Activated CD8-positive, alpha-beta memory T cell treated with anti-CD3 and anti-CD28 coated beads, Interleukin-2, amount 50 U/mL, for 24 hours (primary cell): Measurements from ENCODE around the gene SPAG7.
A peak's percentile ranks its signal among the peaks of the same experiment; 100 is the strongest.

ENCODE experiments used
- DNase-seq: peaks from one replicate; pipeline ENCODE4 v3.0.0-alpha.2; 2020; ENCODE audit errors: extremely low read depth

SPAG7 gene

GRCh38 chr17:4967539-4968485, at the start of gene SPAG7:
TSS of gene SPAG7 (minus strand) at chr17:4967817. CDS start at chr17:4967804, 13 bp downstream.
- peak; percentile 80 for DNase-seq

- no peak for DNase-seq
Measured at GRCh38 chr17:5014357-5014756, 46.7 kb upstream of the SPAG7 start.

GRCh38 chr17:5011928-5012327, 44.3 kb upstream of the SPAG7 start:
- DNase-seq, result no peak

- DNase-seq, result no peak
Measured at GRCh38 chr17:5003214-5003867, 35.7 kb upstream of the SPAG7 start.

GRCh38 chr17:5002121-5002788, 34.6 kb upstream of the SPAG7 start:
- no peak for DNase-seq

- DNase-seq, result no peak
Measured at GRCh38 chr17:5000237-5000639, 32.6 kb upstream of the SPAG7 start.

GRCh38 chr17:4999430-5000093, 31.9 kb upstream of the SPAG7 start:
- no peak for DNase-seq

GRCh38 chr17:4998732-4999429, 31.3 kb upstream of the SPAG7 start:
- no peak for DNase-seq

GRCh38 chr17:4998027-4998731, 30.6 kb upstream of the SPAG7 start:
- DNase-seq, result no peak

GRCh38 chr17:4997302-4998026, 29.8 kb upstream of the SPAG7 start, which contains the start of the genes INCA1 and KIF1C:
TSS of gene INCA1 (minus strand) at chr17:4997522. CDS start at chr17:4994437, 3,085 bp downstream.
TSS of gene KIF1C (plus strand) at chr17:4997950. CDS start at chr17:5000247, 2,297 bp downstream.
- DNase-seq, result peak; percentile 63

GRCh38 chr17:4994081-4994595, 26.5 kb upstream of the SPAG7 start:
- no peak for DNase-seq

GRCh38 chr17:4987767-4988567, 20.4 kb upstream of the SPAG7 start:
- no peak for DNase-seq

GRCh38 chr17:4986951-4987766, 19.5 kb upstream of the SPAG7 start, which contains the start of gene CAMTA2:
TSS of gene CAMTA2 (minus strand) at chr17:4987675. CDS start at chr17:4986222, 1,453 bp downstream.
- DNase-seq, result peak; percentile 70

GRCh38 chr17:4986403-4986802, 18.8 kb upstream of the SPAG7 start:
- DNase-seq, result no peak

GRCh38 chr17:4982305-4982704, 14.7 kb upstream of the SPAG7 start:
- DNase-seq, result no peak

- no peak for DNase-seq
Measured at GRCh38 chr17:4980644-4981216, 13.1 kb upstream of the SPAG7 start.

- no peak for DNase-seq
Measured at GRCh38 chr17:4978726-4979125, 11.1 kb upstream of the SPAG7 start.
